CD14-positive monocyte (primary cell): ENCODE measurements around the gene SLX4. TPM values are rescaled to one million over a fixed set of nuclear protein-coding genes. Genes with fewer than 3 reads are reported as not detected.

Experiments used
- DNase-seq, 3 donors: peaks; one replicate each; pipeline ENCODE4 v3.0.0-alpha.2; 2011 to 2022
- H2AFZ ChIP-seq: 2 replicates; pipeline ENCODE4 v1.6.0; 2012; ENCODE audit warnings: mild to moderate bottlenecking, low read depth, low read length, inconsistent platforms; ENCODE audit not compliant: insufficient read depth, poor library complexity, severe bottlenecking
- H3K27ac ChIP-seq, 2 donors: 1 replicate in 1 of 2; 2 replicates in 1 of 2; pipeline ENCODE4 v1.5.1; 2012 to 2013; ENCODE audit warnings: low read length in 2 of 2, control low read depth in 1 of 2, inconsistent platforms in 1 of 2, low read depth in 1 of 2, mild to moderate bottlenecking in 1 of 2
- H3K27me3 ChIP-seq, 2 donors: one replicate each; pipeline versions ENCODE4 v1.6.0 to v1.6.1; 2011 to 2013; ENCODE audit warnings: low read length in 2 of 2; ENCODE audit not compliant: control insufficient read depth in 2 of 2, insufficient read depth in 2 of 2
- H3K36me3 ChIP-seq, 2 donors: replicated peaks in 1 of 2; 1 replicate in 1 of 2; 2 replicates in 1 of 2; pipeline versions ENCODE4 v1.5.1 to v1.6.1; 2012 to 2013; ENCODE audit warnings: low read length in 2 of 2, control low read depth in 1 of 2, inconsistent platforms in 1 of 2, mild to moderate bottlenecking in 1 of 2; ENCODE audit not compliant: insufficient read depth in 2 of 2, control insufficient read depth in 1 of 2
- H3K4me1 ChIP-seq, 2 donors: 1 replicate in 1 of 2; 2 replicates in 1 of 2; pipeline versions ENCODE4 v1.5.1 to v1.6.1; 2012 to 2013; ENCODE audit warnings: low read length in 2 of 2, control low read depth in 1 of 2, inconsistent platforms in 1 of 2, mild to moderate bottlenecking in 1 of 2, moderate library complexity in 1 of 2; ENCODE audit not compliant: insufficient read depth in 2 of 2, control insufficient read depth in 1 of 2
- H3K4me2 ChIP-seq: replicated peaks from 2 replicates; pipeline ENCODE3; 2012; ENCODE audit warnings: low read length, moderate library complexity, mild to moderate bottlenecking; ENCODE audit not compliant: poor library complexity, severe bottlenecking; ENCODE audit errors: extremely low read depth
- H3K4me3 ChIP-seq, 3 experiments: fragments of 200-600 bp in 1 of 3; sonication (generic) in 1 of 3; replicated peaks in 1 of 3; 1 replicate in 2 of 3; 2 replicates in 1 of 3; pipeline ENCODE4 v1.5.1; 2011 to 2013; ENCODE audit warnings: low read length in 3 of 3, mild to moderate bottlenecking in 3 of 3, control low read depth in 2 of 3, low read depth in 2 of 3, inconsistent platforms in 1 of 3, moderate library complexity in 1 of 3
- H3K79me2 ChIP-seq: 2 replicates; pipeline ENCODE4 v1.6.0; 2012; ENCODE audit warnings: mild to moderate bottlenecking, control low read depth, inconsistent platforms, low read length, moderate library complexity; ENCODE audit not compliant: insufficient read depth
- H3K9ac ChIP-seq: 2 replicates; pipeline ENCODE4 v1.6.0; 2017; ENCODE audit warnings: low read length, mild to moderate bottlenecking; ENCODE audit not compliant: insufficient read depth, poor library complexity, severe bottlenecking
- H3K9me3 ChIP-seq, 2 donors: replicated peaks in 1 of 2; 1 replicate in 1 of 2; 2 replicates in 1 of 2; pipeline versions ENCODE4 v1.5.1 to v1.6.1; 2012 to 2013; ENCODE audit warnings: low read length in 2 of 2, control low read depth in 1 of 2; ENCODE audit not compliant: control insufficient read depth in 1 of 2, insufficient read depth in 1 of 2
- H4K20me1 ChIP-seq: 2 replicates; pipeline ENCODE4 v1.6.0; 2012; ENCODE audit warnings: mild to moderate bottlenecking, low read length, control low read depth, moderate library complexity; ENCODE audit not compliant: insufficient read depth
- H3K27ac Mint-ChIP-seq, 7 donors: one replicate each; pipeline ENCODE4 v1.8.0; 2020; ENCODE audit warnings: mild to moderate bottlenecking in 7 of 7, mixed read lengths in 7 of 7, moderate library complexity in 6 of 7, inconsistent platforms in 2 of 7
- H3K27me3 Mint-ChIP-seq, 3 donors: one replicate each; pipeline ENCODE4 v1.8.0; 2021 to 2022; ENCODE audit warnings: low read depth in 3 of 3, mild to moderate bottlenecking in 3 of 3, mixed read lengths in 3 of 3, moderate library complexity in 3 of 3, inconsistent platforms in 1 of 3
- H3K36me3 Mint-ChIP-seq, 2 donors: one replicate each; pipeline ENCODE4 v1.8.0; 2020; ENCODE audit warnings: mixed read lengths in 2 of 2, inconsistent platforms in 1 of 2, mild to moderate bottlenecking in 1 of 2
- H3K4me1 Mint-ChIP-seq: one replicate; pipeline ENCODE4 v1.8.0; 2020; ENCODE audit warnings: mild to moderate bottlenecking, mixed read lengths
- H3K4me3 Mint-ChIP-seq, 2 donors: one replicate each; pipeline ENCODE4 v1.8.0; 2020; ENCODE audit warnings: mild to moderate bottlenecking in 2 of 2, mixed read lengths in 2 of 2, moderate library complexity in 1 of 2
- H3K9me3 Mint-ChIP-seq, 7 donors: one replicate each; pipeline ENCODE4 v1.8.0; 2020 to 2022; ENCODE audit warnings: mixed read lengths in 7 of 7, mild to moderate bottlenecking in 6 of 7, moderate library complexity in 6 of 7, inconsistent platforms in 2 of 7
- WGBS: methylation state at CpG from one replicate; pipeline ENCODE4 v1.1.5; 2013; ENCODE audit warnings: missing lambda C conversion rate; ENCODE audit not compliant: insufficient coverage; 5-methylcytosine and 5-hydroxymethylcytosine counted together
- intact Hi-C, 2 donors: fragments of 100-400 bp; cut with micrococcal nuclease; formaldehyde crosslinking; loops; one replicate each; pipeline versions ENCODE4 v1.15.0 to v1.15.1; 2023
- polyA plus RNA-seq, 3 donors: library from polyadenylated mRNA; depleted of rRNA in 1 of 3; unstranded in 2 of 3; stranded (reverse) in 1 of 3; fragments of 300-500 nt in 2 of 3; fragments of >200 nt in 1 of 3; fragmentation: Illumina TruSeq in 2 of 3; gene quantifications; 1 replicate in 2 of 3; 2 replicates in 1 of 3; pipeline ENCODE4 v1.2.3, GENCODE V29; 2012 to 2021
- TF ChIP-seq, protein P1 (sequence below): fragments of 200-600 bp; IDR thresholded peaks from one replicate; pipeline ENCODE4 v1.8.0; 2022; ENCODE audit warnings: antibody characterized with exemption, mild to moderate bottlenecking

SLX4 gene
- polyA plus RNA-seq, 3 donors = 0.12 to 2.4 (median 0.71) TPM

DNA sequence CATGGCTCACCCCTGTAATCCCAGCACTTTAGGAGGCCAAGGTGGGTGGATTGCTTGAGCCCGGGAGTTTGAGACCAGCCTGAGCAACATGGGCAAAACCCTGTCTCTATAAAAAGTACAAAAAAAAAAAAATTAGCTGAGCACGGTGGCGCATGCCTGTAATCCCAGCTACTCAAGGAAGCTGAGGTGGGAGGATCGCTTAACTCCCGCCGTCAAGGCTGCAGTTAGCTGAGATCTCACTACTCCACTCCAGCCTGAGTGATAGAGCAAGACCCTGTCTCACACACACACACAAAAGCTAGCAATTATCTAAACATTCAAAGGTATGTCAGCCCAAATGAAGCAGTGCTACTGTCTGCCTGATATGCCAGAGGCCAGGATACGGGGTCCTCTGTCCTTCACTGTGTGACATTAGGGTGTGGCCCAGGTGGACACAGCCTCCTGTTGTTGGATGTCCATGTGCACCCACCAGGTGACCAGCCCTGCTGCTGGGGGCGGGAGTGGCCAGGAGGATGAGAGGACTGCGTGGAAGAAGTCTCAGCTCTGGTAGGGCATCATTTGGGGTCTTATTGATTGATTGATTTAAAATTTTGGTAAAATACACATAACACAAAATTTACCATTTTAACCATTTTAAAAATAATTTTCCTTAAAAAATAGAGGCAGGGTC lies 38.1 kb downstream of the SLX4 start:
- H3K4me2 ChIP-seq = no peak overlapping the region
- DNase-seq = no peak
- intact Hi-C loops = no loop called here
- H2AFZ ChIP-seq = no peak overlapping the region
- H3K9me3 ChIP-seq = peaks cover 13 to 16% of the 10 kb centered on the region in 2 donors
- peaks cover 0 to 25% of the 10 kb centered on the region in 2 donors for H3K27me3 ChIP-seq
- H3K36me3 Mint-ChIP-seq = peaks cover 2 to 6% of the 10 kb centered on the region in 2 donors
- H3K4me3 Mint-ChIP-seq = no peak overlapping the region
- TF ChIP-seq, protein P1, sequence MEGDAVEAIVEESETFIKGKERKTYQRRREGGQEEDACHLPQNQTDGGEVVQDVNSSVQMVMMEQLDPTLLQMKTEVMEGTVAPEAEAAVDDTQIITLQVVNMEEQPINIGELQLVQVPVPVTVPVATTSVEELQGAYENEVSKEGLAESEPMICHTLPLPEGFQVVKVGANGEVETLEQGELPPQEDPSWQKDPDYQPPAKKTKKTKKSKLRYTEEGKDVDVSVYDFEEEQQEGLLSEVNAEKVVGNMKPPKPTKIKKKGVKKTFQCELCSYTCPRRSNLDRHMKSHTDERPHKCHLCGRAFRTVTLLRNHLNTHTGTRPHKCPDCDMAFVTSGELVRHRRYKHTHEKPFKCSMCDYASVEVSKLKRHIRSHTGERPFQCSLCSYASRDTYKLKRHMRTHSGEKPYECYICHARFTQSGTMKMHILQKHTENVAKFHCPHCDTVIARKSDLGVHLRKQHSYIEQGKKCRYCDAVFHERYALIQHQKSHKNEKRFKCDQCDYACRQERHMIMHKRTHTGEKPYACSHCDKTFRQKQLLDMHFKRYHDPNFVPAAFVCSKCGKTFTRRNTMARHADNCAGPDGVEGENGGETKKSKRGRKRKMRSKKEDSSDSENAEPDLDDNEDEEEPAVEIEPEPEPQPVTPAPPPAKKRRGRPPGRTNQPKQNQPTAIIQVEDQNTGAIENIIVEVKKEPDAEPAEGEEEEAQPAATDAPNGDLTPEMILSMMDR = no peak
- H3K9ac ChIP-seq = no peak overlapping the region
- H4K20me1 ChIP-seq = no peaks in the 10 kb centered on the region
- no peak overlapping the region for H3K27ac Mint-ChIP-seq
- peaks cover 16 to 19% of the 10 kb centered on the region in 2 donors for H3K4me1 ChIP-seq
- H3K4me1 Mint-ChIP-seq = peaks cover 16% of the 10 kb centered on the region
- no peak overlapping the region for H3K27ac ChIP-seq
- H3K79me2 ChIP-seq = no peaks in the 10 kb centered on the region
- no peaks in the 10 kb centered on the region for H3K36me3 ChIP-seq
- H3K4me3 ChIP-seq = no peak overlapping the region
- H3K27me3 Mint-ChIP-seq = peaks cover 22 to 35% (median 23%) of the 10 kb centered on the region in 3 donors
- peaks cover 12 to 24% (median 16%) of the 10 kb centered on the region in 7 donors for H3K9me3 Mint-ChIP-seq
- 100% methylated on average over 1 of the region's 9 CpGs for WGBS

DNA sequence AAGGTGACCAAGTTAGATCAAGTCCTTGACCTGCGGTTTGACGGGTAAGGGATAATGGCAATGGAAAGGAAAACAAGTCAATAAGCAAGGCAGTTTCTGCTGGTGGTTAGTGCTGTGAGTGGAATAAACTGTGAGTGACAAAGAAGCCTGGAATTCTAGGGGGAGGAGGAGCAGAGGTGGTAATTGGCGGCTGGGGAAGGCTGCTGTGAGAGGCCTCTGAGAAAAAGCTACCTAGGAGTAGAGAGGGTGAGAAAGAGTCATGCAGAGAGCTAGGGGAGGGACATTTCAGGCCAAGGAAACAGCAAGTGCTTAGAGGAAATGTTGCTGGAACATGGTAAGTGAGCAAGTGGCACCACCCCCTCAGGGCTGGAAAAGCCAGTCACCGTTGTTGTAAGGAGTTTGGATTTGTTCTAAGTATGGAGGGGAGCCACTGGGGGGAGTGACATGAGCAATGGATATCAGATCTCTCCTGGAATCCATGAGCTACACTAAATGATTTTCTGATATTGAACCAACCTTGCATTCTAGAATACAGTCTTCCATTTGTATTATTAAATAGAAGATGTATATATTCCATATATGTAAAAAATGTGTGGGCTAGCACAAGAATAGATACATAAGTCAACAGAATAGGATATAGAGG lies 40.9 kb downstream of the SLX4 start:
- H3K27ac Mint-ChIP-seq = no peak overlapping the region
- Histone ChIP-seq H3K4me3 (no peak overlapping the region), H3K27ac (no peak overlapping the region), H3K4me1 (no peaks in the 10 kb centered on the region), H3K9ac (no peak overlapping the region), H3K36me3 (no peaks in the 10 kb centered on the region), H3K4me2 (no peak overlapping the region), H2AFZ (no peak overlapping the region), H3K79me2 (no peaks in the 10 kb centered on the region), H4K20me1 (no peaks in the 10 kb centered on the region), H3K27me3 (no peaks in the 10 kb centered on the region), H3K9me3 (peaks cover 13 to 16% of the 10 kb centered on the region in 2 donors)
- H3K36me3 Mint-ChIP-seq = peaks cover 0 to 4% of the 10 kb centered on the region in 2 donors
- H3K4me3 Mint-ChIP-seq = no peak overlapping the region
- intact Hi-C loops = no loop called here
- peaks cover 0 to 10% (median 3%) of the 10 kb centered on the region in 3 donors for H3K27me3 Mint-ChIP-seq
- TF ChIP-seq, protein P1 = no peak
- H3K9me3 Mint-ChIP-seq = peaks cover 12 to 19% (median 16%) of the 10 kb centered on the region in 7 donors
- H3K4me1 Mint-ChIP-seq = no peaks in the 10 kb centered on the region
- WGBS = 100% methylated on average over 4 of the region's 4 CpGs
- DNase-seq = no peak
